GM18498 (cell line): ENCODE data around the gene NONO.
"Not testable (repeated sequence)": the region's sequence is repeated elsewhere in the genome, so short reads cannot be mapped to it uniquely, and the experiment has no call there.

ENCODE experiments used
- ATAC-seq: cut with Tn5 transposase; IDR thresholded peaks from one replicate; pipeline ENCODE4 v1.9.1; 2021; ENCODE audit warnings: mild to moderate bottlenecking, moderate library complexity; ENCODE audit not compliant: unreplicated experiment

The NONO gene, protein sequence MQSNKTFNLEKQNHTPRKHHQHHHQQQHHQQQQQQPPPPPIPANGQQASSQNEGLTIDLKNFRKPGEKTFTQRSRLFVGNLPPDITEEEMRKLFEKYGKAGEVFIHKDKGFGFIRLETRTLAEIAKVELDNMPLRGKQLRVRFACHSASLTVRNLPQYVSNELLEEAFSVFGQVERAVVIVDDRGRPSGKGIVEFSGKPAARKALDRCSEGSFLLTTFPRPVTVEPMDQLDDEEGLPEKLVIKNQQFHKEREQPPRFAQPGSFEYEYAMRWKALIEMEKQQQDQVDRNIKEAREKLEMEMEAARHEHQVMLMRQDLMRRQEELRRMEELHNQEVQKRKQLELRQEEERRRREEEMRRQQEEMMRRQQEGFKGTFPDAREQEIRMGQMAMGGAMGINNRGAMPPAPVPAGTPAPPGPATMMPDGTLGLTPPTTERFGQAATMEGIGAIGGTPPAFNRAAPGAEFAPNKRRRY

DNA sequence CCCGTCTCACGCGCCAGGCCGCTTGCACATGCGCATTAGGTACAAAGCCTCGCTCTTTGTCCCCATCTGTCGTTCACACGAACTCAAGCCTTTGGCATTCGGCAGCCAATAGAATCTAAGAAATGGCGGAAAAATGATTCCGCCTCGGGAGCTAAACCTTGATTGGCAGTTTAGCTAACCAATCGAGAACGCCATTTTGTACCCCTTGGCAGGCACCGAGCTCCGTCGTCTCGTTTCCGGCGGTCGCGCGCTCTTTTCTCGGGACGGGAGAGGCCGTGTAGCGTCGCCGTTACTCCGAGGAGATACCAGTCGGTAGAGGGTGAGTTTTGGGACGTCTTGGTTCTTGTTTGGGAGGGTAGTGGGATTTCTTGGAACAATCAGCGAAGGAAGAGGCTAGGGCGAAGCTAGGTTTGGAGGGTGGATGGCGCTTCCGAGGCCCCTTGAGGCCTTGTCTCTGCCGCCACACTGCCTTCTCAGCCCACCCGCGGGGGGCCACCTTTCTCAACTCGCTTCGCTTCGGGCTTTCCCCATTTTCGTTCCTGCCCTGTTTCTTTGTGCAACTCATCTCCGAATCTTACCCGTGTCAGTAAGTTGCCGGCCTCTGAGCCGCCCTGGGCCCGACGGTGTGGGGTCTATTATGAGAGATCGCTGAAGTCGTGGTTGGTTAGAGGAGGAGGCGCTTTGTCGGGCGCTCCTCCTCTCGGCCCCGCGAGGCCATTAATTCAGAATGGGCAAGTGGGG, at the start of gene NONO:
Gene NONO (plus strand): TSS at position 233 of the 741 bp plus-strand sequence. CDS start 7,003 bp downstream, outside the sequence.
- peak; percentile 93 for ATAC-seq

DNA sequence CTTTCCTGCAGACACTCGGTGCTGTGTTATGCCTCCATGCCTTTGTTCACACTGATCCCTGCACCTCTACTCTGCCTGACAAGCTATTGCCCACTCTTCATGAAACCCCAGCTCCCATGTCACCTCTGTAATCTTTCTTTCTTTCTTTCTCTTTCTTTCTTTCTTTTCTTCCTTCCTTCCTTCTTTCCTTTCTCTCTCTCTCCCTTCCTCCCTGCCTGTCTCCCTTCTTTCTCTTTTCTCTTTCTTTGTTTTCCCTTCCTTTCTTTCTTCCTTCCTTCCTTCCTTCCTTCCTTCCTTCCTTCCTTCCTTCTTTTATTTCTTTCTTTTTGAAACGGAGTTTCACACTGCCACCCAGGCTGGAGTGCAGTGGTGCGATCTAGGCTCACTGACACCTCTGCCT, 48.0 kb upstream of the NONO start:
- no peak for ATAC-seq

DNA sequence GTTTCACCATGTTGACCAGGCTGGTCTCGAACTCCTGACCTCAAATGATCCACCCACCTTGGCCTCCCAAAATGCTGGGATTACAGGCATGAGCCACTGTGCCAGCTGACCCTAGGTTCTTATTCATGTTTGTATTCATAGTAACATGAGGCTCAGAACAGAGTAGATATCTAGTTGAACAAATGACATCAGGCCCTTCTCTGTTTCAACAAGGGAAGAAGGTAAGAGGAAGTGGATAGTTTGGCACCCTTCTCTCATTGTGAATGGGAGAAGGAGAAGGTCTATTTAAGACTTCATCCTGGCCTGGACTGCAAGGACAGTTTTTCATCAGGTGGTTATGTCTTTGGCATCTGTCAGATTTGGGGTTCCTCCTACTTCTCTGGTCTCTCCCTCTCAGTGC, 46.6 kb upstream of the NONO start:
- no peak for ATAC-seq

DNA sequence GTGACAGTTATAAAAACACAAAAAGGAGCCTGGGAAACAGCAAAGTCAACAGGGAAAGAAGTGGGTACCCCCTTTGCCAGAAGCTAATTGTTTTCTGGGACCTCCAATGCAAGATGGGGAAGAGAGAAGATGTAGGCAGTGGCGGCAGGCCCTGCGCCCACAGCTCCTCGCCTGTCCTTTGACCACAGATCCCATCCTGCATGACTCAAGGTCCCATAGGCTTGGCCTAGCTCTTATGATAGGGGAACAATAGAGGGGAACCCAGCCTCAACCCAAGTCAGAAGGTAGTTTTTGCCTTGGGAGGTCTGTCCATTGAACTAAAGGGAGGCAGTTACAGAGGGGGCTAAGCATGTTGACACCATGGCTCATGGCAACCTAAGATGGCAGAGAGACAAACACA, 43.7 kb upstream of the NONO start:
- ATAC-seq, result no peak

DNA sequence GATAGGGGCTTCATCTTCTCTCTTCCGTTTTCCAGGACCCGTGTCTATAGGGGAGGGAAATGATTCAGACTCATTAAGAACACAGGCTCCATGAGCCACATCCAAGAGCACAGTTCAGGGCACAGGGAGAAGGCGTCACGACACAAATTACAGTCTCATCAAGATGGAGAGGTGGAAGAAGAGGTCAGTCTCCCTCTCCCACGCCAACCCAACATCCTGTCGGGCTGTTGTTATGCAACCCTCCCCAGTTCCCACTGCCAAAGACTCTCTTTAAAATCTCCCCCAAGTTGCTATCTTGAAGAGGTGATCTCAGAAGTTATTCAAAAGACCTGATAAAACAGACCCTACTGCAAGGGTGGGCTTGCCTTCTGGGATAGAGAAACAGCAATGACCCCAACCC, 42.1 kb upstream of the NONO start:
- ATAC-seq, result no peak

DNA sequence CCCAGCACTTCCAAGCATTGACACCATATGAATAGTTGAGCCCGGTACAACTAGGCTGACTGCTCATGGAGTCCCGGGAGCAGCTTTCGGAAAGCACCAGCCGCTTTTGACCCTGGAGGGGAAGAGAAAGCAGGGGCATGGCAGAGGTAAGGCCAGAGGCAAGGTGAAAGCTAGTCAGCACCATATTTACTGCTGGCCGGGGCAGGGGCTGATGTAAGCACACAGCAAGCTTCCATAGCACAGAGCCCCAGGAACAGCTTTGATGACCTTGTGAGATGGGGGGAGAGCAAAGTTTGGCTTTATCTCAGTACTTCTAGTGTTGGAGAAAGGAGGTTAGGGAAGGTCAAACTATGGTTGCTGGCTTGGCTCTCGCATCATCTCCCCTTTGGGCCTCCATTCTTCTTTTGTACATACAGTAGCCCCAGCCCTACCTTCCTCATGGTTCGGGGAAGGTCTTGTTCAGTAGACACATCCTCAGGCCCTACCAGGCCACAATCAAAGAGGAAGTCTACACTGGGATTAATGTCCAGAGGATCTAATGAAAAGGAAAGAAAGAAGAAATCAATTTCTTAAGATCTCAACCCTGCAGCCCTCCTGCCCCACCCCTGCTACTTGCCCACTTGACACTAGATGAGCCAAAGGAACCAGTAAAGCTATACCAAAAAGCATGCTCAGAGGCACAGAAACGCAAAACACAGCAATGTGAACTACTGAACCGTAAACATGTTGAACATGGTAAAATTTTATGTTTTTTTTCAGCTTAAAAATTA, 38.9 kb upstream of the NONO start:
- no peak for ATAC-seq

DNA sequence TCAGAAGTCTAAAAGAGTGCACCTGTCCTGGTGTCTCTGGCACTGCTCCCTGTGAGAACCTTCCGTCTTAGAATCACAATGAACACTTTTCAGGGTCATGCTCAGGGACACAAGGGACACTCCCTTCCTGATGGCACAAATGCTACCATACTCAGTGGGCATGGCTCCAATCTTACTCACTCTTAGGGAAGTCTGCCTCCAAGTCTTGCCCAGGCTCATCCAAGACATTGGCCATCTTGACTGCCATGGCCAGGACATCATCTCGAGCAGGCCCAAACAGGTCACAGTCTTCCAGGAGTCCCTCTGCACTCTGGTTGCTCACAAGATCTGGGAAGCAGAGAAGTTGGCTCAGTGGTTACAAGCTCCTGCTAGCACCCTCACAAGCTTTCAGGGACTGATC, 38.3 kb upstream of the NONO start:
- no peak for ATAC-seq

DNA sequence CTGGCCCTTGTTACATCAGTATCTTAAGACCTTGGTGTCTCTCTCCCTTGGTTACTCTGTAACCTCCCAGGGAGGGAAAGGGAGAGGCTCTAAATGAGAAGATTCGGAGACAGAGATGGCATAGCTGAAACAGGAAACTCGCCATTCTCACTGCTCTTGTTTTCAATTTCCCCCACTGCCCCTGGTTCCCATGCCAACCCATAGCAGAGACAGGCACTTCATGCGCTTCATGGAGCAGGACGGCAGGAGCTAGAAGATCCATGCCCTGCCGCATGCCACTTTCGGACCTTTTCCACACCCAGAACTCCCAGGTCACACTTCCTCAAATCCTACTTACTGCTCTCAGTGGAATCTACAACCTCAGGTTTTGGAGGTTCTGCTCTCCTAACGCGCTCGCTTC, 32.6 kb upstream of the NONO start:
- ATAC-seq, result no peak

DNA sequence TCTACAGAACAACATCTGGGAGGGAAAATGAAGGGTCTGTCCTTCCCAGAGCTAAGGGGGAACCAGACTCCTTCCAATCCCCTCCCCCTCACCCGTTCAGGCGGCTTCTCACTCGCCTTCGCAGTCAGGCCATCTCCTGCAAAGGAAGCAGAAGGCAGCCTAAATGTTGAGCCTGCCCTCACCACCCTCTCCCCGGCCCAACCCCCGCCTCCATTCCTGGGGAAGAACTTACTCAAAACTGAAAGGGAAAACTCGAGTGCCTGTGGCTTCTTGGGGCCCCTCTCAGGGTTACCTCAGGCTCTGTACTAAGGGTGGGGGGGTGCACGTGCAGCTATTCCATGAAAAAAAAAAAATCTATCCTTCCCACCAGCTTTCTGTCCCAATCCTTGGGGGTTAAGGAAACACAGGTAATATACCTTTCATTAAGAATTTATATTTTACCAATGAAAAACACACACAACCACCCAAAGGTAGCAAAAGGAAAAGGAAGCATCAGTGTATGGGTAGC, 31.9 kb upstream of the NONO start:
- no peak for ATAC-seq

DNA sequence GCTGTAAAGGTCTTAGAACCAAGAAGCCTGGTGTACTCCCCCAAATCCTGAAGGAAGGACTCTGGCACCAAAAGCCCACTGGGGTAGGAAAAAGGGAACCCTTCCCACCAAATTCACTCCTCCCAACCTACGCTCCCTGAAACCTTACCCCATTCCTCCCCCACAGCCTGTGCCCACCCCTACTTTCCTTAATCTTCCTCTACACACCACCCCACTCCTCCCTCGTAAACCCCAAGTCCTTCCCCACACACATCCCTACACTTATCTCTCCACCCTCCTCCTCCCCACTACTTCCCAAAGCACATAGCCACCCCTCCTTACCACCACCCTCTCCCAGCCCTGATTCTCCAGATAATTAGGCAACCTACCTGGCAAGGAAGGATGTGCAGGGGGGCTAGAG, 31.2 kb upstream of the NONO start:
- ATAC-seq, result no peak

DNA sequence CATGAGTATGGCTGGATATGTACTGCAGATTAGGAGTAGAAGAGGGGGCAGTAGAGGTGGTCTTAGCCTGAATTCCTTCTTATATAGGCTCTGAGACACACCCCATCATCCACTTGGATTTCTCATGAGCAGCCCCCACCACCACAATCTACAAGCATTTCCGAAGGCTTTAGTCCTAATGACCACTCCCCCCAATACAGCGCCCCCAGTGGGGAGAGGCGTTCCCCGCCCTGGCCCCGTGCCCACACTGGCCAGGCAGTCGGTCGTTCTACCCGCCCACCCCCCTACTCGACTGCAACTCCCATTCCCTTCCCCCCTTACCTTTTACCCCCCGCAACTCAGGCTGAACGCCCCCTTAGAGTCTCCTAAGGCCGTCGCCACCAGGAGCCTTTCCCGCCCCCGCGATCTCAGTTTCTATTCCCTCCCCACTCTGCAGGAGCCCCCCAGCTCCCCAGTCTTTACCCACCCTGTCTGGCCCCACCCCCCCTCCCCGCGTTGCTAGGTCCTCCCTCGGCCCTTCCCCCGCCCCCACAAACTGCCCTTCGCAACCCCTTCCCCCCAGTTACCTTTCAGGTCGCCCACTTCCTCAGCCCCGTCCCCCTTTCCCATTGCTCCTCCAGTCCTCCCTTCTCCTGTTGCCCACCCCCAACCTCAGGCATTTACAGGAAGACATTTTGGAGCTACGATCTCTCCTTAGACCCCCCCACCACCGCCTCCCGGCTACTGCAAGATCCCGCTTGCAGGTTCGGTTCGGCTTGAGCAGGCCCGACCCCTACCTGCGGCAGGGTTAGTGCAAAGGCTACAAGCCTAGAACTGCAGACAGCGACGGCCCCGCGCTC, 30.0 kb upstream of the NONO start:
- ATAC-seq, result no peak

DNA sequence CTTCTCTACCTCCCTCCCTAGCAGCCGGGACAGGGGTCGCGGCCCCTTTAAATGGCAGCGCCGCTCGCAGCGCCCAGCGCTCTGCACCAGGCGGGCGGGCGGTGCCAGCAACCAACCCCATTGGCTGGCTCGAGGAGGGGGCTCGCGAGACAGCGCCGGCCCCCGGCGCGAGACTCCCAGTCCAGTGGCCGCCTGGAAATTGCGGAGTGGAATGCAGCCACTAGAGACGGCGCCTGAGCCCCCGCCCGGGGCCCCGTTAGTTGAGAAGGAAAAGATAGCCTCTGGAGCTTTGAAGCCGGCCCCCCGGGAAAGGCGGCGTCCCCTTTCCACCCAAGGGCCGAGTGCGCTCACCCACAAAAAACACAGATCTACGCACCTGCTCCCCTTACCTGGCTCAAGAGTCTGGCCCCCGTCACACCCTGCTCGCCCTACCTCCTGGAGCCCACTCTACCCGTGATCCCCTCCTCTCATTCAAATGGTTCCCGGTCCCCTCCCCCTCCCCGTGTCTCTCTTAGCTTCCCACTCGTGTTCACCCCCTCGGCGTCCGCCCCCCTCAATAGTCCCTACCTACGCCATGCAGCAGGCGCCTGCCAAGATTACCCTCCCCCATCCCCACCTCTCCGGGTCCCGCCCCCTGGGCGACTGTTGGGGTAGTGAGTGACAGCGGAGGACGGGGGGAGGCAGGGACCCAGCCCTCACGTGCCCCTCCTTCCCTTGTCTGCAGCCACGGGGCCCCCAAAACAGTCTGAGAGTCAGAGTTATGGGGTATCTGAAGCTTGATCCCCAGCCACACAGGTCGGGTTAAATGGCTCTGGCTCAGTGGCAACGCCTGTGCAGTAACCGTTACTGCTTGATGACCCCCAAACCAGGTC, 29.1 kb upstream of the NONO start, which contains the start of gene ZMYM3:
Gene ZMYM3 (minus strand): TSS at position 49 of the 872 bp plus-strand sequence. CDS start 885 bp downstream, outside the sequence.
- ATAC-seq, result peak; percentile 85

DNA sequence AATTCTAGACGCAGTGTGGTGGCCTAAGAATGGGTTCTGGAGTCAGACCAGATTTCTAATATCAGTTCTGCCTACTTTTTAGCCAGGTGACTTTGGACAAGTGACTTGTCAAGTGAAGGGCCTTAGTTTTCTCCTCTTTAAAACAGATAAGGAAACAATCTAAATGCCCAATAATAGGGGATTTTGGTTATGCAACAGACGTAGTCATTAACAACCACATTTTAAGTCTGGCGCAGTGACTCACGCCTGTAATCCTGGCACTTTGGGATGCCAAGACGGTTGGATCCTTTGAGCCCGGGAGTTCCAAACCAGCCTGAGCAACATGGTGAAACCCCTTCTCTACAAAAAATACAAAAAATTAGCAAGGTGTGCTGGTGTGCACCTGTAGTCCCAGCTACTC, 27.4 kb upstream of the NONO start:
- no peak for ATAC-seq

DNA sequence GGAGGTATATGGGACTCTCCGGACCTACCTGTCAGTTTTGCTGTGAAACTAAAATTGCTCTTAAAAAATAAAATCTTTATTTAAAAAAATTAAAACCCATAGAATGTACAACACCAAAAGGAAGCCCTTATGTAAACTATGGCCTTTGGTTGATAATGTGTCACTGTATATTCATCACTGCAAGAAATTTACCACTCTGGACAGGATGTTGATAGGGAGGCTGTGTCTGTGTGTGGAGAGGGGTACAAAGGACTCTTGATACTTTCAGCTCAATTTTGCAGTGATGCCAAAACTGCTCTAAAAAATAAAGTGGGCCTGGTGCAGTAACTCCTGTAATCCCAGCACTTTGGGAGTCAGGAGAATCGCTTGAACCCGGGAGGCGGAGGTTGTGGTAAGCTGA, 26.6 kb upstream of the NONO start:
- ATAC-seq, result no peak

DNA sequence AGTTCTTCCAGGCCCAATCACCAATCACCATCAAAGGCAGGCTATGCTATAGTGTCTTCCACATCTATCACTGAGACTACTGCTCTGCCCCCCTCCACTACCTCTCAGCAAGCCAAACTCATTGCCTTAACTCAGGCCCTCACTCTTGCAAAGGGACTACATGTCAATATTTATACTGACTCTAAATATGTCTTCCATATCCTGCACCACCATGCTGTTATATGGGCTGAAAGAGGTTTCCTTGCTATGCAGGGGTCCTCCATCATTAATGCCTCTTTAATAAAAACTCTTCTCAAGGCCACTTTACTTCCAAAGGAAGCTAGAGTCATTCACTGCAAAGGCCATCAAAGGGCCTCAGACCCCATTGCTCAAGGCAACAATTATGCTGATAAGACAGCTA, 14.8 kb upstream of the NONO start:
- not testable (repeated sequence) for ATAC-seq

DNA sequence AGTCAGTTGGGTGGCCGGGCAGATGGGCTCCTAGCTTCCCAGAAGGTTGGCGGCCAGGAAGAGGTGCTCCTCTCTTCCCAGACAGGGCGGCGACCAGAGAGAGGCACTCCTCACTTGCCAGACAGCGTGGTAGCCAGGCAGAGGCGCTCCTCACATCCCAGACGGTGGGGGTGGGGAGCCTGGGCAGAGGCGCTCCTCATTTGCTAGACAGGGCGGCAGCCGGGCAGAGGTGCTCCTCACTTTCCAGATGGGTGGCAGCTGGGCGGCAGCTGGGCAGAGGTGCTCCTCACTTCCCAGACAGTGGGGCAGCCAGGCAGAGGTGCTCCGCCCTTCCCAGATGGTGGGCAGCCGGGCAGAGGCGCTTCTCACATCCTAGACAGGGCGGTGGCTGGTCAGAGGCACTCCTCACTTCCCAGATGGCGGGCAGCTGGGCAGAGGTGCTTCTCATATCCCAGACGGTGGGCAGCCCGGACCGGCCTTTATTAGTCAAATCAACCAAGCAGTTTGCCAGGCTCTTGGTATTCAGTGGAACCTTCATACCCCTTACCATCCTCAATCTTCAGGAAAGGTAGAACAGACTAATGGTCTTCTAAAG, 13.5 kb upstream of the NONO start:
- ATAC-seq, result no peak

DNA sequence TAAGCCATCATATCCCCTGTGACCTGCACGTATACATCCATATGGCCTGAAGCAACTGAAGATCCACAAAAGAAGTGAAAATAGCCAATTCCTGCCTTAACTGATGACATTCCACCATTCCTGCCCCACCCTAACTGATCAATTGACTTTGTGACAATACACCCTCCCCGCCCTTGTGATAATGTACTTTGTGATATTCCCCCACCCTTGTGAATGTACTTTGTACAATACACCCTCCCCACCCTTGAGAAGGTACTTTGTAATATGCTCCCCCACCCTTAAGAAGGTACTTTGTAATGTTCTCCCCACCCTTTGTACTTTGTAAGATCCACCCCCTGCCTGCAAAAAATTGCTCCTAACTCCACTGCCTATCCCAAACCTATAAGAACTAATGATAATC, 11.1 kb upstream of the NONO start:
- not testable (repeated sequence) for ATAC-seq

DNA sequence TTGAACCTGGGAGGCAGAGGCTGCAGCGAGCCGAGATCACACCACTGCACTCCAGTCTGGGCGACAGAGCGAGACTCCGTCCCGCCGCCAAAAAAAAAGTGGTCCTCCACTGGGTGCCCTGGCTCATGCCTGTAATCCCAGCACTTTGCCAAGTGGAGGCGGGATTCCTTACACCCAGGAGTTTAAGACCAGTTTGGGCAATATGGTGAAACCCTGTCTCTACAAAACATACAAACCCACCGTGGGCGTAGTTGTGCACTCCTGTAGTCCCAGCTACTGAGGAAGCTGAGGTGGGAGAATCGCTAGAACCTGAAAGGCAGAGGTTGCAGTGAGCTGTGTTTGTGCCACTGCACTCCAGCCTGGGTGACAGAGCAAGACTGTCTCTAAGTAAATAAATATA, 2.1 kb upstream of the NONO start:
- not testable (repeated sequence) for ATAC-seq
